ENCODE results near the gene CCL17. TPM values are rescaled to one million over a fixed set of nuclear protein-coding genes. Genes with fewer than 3 reads are reported as not detected.

Gene CCL17
- not detected in 5 replicates for total RNA-seq (2022; extraction: Qiagen RNA extraction)

DNA sequence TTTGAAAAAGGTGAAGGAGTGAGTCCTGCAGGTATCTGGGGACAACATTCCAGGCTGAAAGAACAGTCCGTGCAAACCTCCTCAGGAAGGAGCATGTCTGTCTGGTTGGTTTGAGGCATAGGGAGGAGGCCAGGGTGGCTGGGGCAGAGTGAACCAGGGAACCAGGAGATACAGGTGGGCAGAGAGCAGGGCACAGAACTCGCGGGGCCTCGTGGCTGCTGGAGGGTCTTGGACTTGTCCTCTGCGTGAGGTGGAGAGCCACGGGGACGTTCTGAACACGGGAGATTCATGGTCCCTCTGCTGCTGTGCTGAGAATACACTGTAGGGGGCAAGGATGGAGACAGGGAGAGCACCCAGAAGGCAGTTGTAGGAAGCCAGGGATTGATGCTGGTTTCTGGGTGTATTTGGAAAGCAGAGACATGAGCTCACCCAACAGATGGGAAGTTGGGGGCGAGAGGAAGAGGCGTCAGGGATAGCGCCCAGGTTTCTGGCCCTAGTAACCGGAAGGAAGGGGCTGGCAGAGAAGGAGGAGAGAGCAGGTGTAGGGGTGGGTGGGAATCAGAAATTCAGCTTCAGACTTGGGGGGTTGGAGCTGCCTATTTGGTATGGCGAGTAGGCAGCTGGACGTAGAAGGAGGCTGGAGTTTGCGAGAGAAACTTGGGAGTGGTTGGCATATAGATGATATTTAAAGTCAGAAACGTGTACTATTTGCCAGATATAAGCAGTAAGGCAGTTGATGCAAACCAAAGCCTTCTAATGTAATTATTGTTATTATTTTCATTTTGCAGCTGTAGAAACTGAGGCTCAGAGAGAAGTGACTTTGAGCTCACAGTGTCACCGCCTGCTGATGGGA lies at the start of gene CCL17:
CCL17 (plus strand) TSS at position 803 of the 853 bp plus-strand sequence. CDS start 9,166 bp downstream, outside the sequence.

DNA sequence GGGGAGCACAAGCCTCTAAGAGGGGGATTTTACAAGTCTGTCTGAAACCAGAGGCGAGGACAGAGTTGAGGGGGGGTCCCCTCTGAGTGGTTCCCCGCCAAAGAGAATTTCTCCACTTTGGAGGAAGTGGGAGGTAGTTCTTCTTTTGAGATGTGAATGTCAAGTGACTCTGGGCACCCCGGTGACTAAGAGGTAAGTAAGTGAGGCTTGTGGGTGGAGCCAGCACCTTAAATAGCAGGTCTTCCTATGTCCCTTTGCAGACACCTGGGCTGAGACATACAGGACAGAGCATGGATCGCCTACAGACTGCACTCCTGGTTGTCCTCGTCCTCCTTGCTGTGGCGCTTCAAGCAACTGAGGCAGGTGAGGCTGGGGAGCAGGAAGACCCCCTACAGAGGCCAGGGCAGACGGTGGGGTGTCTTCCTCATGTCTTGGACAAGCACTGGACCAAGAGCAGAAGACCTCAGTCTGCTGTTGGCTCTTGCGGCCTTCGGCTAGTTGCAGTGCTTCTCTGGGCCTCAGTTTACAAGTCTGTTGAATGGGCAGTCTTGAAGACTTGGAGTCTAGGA lies 46.0 kb upstream of the CCL17 start, which contains the start of gene CCL22:
CCL22 (plus strand) TSS at position 257 of the 569 bp plus-strand sequence; CDS start at position 291, 34 bp downstream.

DNA sequence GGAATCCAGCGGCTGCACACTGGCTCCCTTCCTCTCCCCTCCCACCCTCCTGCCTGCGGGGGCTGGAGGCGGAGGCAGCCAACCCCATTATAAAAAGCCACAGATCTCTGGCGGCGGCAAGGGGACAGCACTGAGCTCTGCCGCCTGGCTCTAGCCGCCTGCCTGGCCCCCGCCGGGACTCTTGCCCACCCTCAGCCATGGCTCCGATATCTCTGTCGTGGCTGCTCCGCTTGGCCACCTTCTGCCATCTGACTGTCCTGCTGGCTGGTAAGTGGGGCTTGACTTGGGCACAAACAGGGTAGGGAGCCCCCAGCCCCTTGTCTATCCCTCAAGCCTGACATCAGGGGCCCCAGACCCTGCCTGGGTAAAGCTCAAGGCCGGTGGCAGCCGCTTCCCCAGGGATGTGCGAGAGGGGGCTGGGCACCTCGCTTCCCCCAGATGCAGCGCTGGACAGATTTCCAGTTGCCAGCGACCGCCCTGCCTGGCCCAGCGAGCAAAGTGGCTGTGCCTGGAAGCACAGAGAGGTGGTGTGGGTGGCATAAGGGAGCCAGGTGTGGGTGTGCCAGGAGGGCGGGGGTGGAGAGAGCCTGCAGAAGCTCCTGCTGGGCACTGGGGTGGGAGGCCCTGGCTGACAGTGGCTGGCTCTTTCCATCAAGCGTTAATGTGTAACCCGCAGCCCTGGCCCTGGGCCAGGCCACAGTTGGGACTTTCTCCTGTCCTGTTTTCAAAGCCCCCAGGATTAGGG lies 32.0 kb upstream of the CCL17 start, which contains the start of gene CX3CL1:
CX3CL1 (plus strand) TSS at position 119 of the 745 bp plus-strand sequence; CDS start at position 198, 79 bp downstream.

DNA sequence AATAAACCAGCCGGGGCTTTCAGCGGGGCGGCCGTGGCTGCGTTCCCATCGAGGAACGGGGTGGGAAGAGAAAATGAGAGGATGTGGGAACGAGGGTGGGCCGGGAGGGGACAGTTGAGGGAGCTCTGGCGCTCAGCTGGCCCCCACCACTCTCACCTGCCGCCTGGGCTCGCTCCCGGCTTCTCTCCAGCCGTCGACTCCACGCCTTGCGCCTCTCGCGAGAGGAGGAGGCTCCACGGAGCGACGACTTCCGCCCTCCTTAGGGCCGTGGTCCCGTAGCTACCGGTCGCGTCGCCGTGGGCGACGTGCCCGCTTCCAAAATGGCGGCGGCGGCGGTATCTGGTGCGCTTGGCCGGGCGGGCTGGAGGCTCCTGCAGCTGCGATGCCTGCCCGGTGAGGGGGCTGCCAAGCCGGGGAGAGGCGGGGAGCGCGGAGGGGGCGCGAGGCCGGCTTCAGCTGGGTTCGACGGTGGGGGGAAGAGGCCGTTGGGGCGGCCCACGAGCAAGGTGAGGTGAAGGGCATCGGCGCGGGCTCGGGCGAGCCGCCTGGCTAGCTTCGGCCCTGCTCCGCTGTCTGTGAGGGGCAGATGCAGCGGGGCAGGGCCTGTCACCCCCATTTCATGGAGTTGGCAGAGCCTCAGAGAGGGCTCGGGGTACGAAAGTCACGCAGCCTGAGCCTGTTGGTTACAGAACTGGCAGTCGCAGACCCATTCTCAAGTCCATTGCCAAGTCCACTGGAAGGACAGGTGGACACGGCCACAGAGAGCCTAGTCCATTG lies 42.8 kb downstream of the CCL17 start, which contains the start of the genes CIAPIN1 and COQ9:
CIAPIN1 (minus strand) TSS at position 200 of the 777 bp plus-strand sequence. CDS start 6,457 bp downstream, outside the sequence.
COQ9 (plus strand) TSS at position 294 of the 777 bp plus-strand sequence; CDS start at position 321, 27 bp downstream.

DNA sequence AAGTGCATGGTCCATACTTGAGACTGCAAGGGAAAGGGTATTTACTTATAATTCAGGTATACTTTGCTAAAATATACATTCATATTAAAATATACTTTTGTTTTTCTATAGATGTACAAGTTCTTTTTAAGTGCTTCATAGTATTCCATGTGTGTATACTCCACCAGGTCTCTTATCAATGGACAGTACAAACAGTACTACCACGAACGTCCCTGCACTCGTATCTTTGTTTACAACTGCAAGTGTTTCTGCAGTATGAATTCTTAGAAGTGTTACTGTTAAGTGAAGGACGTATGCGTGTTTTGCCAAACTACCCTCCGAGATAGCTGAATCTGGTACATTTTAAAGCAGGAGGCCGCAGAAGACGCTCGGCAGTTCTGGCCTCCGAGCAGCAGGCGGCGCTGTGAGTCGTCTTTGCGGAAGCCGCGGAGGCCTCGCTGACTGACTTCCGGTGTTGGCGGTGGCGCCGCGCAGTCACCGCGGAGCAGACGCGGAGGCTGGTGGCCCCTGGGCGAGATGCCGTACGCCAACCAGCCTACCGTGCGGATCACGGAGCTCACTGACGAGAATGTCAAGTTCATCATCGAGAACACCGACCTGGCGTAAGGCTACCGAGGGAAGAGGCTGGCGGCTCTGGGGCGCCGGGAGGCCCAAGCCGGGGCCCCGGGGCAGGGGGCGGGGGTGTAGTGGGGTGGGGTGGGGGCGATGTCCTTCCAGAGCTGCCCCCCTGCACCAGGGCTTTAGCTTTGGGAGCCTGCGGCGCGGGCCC lies 57.8 kb downstream of the CCL17 start, which contains the start of gene POLR2C:
POLR2C (plus strand) TSS at position 471 of the 769 bp plus-strand sequence; CDS start at position 517, 46 bp downstream.

Other genes starting within 250 kb of the CCL17 start
- 83.1 to 117 TPM (median 90.8 TPM) in 5 replicates for gene PSME3IP1, start 218.7 kb upstream of the CCL17 start, total RNA-seq (2022; extraction: Qiagen RNA extraction)
- gene RSPRY1, start 218.4 kb upstream of the CCL17 start, total RNA-seq (2022; extraction: Qiagen RNA extraction): 31.1 to 52.7 TPM (median 36.9 TPM) in 5 replicates
- gene ARL2BP, start 159.5 kb upstream of the CCL17 start, total RNA-seq (2022; extraction: Qiagen RNA extraction): 76.0 to 86.4 TPM (median 80.8 TPM) in 5 replicates
- gene PLLP, start 120.1 kb upstream of the CCL17 start, total RNA-seq (2022; extraction: Qiagen RNA extraction): 0.97 to 1.7 TPM (median 1.6 TPM) in 5 replicates
- gene CCL22, start 46.0 kb upstream of the CCL17 start, total RNA-seq (2022; extraction: Qiagen RNA extraction): 0.05 to 0.07 TPM in 2 of 5 replicates, not detected in the others
- gene CX3CL1, start 32.3 kb upstream of the CCL17 start, total RNA-seq (2022; extraction: Qiagen RNA extraction): 0.08 to 0.22 TPM (median 0.11 TPM) in 5 replicates
- gene CIAPIN1, start 42.6 kb downstream of the CCL17 start, total RNA-seq (2022; extraction: Qiagen RNA extraction): 73.4 to 99.4 TPM (median 77.7 TPM) in 5 replicates
- gene COQ9, start 42.7 kb downstream of the CCL17 start, total RNA-seq (2022; extraction: Qiagen RNA extraction): 43.7 to 49.3 TPM (median 48.8 TPM) in 5 replicates
- gene POLR2C, start 57.9 kb downstream of the CCL17 start, total RNA-seq (2022; extraction: Qiagen RNA extraction): 106 to 183 TPM (median 107 TPM) in 5 replicates
- gene DOK4, start 81.7 kb downstream of the CCL17 start, total RNA-seq (2022; extraction: Qiagen RNA extraction): 28.2 to 41.6 TPM (median 35.7 TPM) in 5 replicates
- 6.8 to 10.1 TPM (median 7.3 TPM) in 5 replicates for gene CCDC102A, start 131.8 kb downstream of the CCL17 start, total RNA-seq (2022; extraction: Qiagen RNA extraction)
- gene ADGRG5, start 137.9 kb downstream of the CCL17 start, total RNA-seq (2022; extraction: Qiagen RNA extraction): 0.06 to 0.09 TPM (median 0.08 TPM) in 4 of 5 replicates, not detected in the other
- 143 to 209 TPM (median 198 TPM) in 5 replicates for gene ADGRG1, start 223.9 kb downstream of the CCL17 start, total RNA-seq (2022; extraction: Qiagen RNA extraction)